Measurements from ENCODE around the gene PTPRD. TPM values are rescaled to one million over a fixed set of nuclear protein-coding genes. Genes with fewer than 3 reads are reported as not detected.

Gene PTPRD
- total and polyA plus RNA-seq, 2 donors (not counting 1 experiment from before 2014, with no cell fraction given): not detected

DNA sequence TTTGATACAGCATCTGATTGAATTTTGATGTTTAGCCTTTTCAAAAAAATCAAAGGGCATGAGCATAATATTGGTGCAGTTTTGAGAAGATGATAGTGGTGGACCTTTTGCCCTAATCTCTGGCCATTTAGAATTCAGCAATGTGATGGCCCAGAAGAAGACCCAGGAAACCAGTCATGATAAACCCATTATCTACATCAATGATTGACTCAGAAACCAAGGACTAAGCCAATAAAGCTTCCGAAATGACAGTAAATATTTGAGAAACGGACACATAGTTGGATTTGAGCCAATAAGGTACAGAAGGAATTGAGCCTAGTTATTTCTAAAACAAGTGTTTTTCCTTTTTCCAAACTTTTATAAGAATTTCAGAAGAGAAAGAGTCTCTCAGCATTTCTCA is 1654.4 kb downstream of the PTPRD start:
- H3K4me1 Mint-ChIP-seq: no peaks in the 10 kb centered on the region
- H3K27ac ChIP-seq (ENCODE audit: low read length in 2 of 2): no peak overlapping the region
- H3K27me3 ChIP-seq (replicated peaks in 1 of 4; ENCODE audit: control extremely low read depth in 1 of 4, control insufficient read depth in 3 of 4, insufficient read depth in 4 of 4, low read length in 3 of 4): no peaks in the 10 kb centered on the region
- H4K20me1 ChIP-seq (ENCODE audit: control insufficient read depth, insufficient read depth, low read length, poor library complexity, severe bottlenecking): no peaks in the 10 kb centered on the region
- TF ChIP-seq EZH2 (IDR thresholded peaks at IDR 0.05; ENCODE audit: borderline replicate concordance, insufficient read depth, low read depth, low read length, poor library complexity, severe bottlenecking): no peak
- TF ChIP-seq, protein P1, sequence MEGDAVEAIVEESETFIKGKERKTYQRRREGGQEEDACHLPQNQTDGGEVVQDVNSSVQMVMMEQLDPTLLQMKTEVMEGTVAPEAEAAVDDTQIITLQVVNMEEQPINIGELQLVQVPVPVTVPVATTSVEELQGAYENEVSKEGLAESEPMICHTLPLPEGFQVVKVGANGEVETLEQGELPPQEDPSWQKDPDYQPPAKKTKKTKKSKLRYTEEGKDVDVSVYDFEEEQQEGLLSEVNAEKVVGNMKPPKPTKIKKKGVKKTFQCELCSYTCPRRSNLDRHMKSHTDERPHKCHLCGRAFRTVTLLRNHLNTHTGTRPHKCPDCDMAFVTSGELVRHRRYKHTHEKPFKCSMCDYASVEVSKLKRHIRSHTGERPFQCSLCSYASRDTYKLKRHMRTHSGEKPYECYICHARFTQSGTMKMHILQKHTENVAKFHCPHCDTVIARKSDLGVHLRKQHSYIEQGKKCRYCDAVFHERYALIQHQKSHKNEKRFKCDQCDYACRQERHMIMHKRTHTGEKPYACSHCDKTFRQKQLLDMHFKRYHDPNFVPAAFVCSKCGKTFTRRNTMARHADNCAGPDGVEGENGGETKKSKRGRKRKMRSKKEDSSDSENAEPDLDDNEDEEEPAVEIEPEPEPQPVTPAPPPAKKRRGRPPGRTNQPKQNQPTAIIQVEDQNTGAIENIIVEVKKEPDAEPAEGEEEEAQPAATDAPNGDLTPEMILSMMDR (IDR thresholded peaks at IDR 0.05): no peak
- no peak overlapping the region for H3K4me3 ChIP-seq (ENCODE audit: control extremely low read depth in 1 of 5, extremely low read depth in 1 of 5, insufficient read depth in 1 of 5, low read depth in 2 of 5, low read length in 4 of 5)
- H2AFZ ChIP-seq (ENCODE audit: insufficient read depth, low read depth, low read length, poor library complexity, severe bottlenecking): no peak overlapping the region
- intact Hi-C loops (cut with micrococcal nuclease): no loop called here
- H3K9me3 ChIP-seq (ENCODE audit: control extremely low read depth in 1 of 3, control insufficient read depth in 2 of 3, insufficient read depth in 1 of 3, low read length in 2 of 3): no peaks in the 10 kb centered on the region
- WGBS (ENCODE audit: insufficient coverage): no CpG with 5 or more reads among the region's 2 CpGs
- ChIA-PET POLR2A (no interaction called here), CTCF (no interaction called here)
- peaks cover 4% of the 10 kb centered on the region for H3K9me3 Mint-ChIP-seq (ENCODE audit: insufficient read depth)
- H3K27me3 Mint-ChIP-seq: no peaks in the 10 kb centered on the region
- no peak for DNase-seq
- H3K36me3 ChIP-seq (replicated peaks in 1 of 2; ENCODE audit: control extremely low read depth in 1 of 2, control insufficient read depth in 1 of 2, extremely low read depth in 1 of 2, insufficient read depth in 2 of 2, low read length in 1 of 2): no peaks in the 10 kb centered on the region
- no peak overlapping the region for H3K9ac ChIP-seq (ENCODE audit: low read length)
- no peak overlapping the region for H3K4me3 Mint-ChIP-seq
- no peaks in the 10 kb centered on the region for H3K79me2 ChIP-seq (ENCODE audit: control insufficient read depth, insufficient read depth, low read length)
- no peaks in the 10 kb centered on the region for H3K4me1 ChIP-seq (ENCODE audit: control insufficient read depth in 2 of 2, insufficient read depth in 2 of 2, low read length in 2 of 2)
- no peak overlapping the region for H3K4me2 ChIP-seq (replicated peaks; ENCODE audit: low read depth, low read length, poor library complexity, severe bottlenecking)
- ATAC-seq (ENCODE audit: low read depth): no peak
- H3K27ac Mint-ChIP-seq: no peak overlapping the region

DNA sequence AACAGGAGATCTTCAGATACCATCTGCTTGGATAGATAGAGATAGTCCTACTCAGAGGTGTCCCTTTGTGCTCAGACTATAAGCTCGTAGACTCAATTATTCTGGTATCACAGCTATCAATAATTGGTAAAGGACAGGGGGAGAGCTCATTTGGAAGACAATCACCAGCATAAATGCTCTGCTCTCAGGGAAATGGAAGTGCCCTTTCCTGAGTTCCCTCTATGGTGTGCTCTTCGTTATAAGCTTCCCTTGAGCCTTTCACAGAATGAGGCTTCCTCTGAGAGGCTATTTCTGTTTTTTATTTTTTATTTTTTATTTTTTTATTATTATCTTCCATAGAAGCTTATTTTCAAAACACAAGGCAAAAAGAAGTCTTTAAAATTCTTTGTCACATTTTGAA is 1657.5 kb downstream of the PTPRD start:
- no peak for ATAC-seq (ENCODE audit: low read depth)

More for the DNA sequence above, 1657.5 kb downstream of the PTPRD start:
- Histone ChIP-seq H4K20me1 (ENCODE audit: control insufficient read depth, insufficient read depth, low read length, poor library complexity, severe bottlenecking) (no peaks in the 10 kb centered on the region), H3K4me2 (replicated peaks; ENCODE audit: low read depth, low read length, poor library complexity, severe bottlenecking) (no peak overlapping the region), H3K9me3 (ENCODE audit: control extremely low read depth in 1 of 3, control insufficient read depth in 2 of 3, insufficient read depth in 1 of 3, low read length in 2 of 3) (no peaks in the 10 kb centered on the region), H3K27ac (ENCODE audit: low read length in 2 of 2) (no peak overlapping the region), H3K9ac (ENCODE audit: low read length) (no peak overlapping the region), H3K79me2 (ENCODE audit: control insufficient read depth, insufficient read depth, low read length) (no peaks in the 10 kb centered on the region), H3K36me3 (replicated peaks in 1 of 2; ENCODE audit: control extremely low read depth in 1 of 2, control insufficient read depth in 1 of 2, extremely low read depth in 1 of 2, insufficient read depth in 2 of 2, low read length in 1 of 2) (no peaks in the 10 kb centered on the region), H3K27me3 (replicated peaks in 1 of 4; ENCODE audit: control extremely low read depth in 1 of 4, control insufficient read depth in 3 of 4, insufficient read depth in 4 of 4, low read length in 3 of 4) (no peaks in the 10 kb centered on the region), H3K4me1 (ENCODE audit: control insufficient read depth in 2 of 2, insufficient read depth in 2 of 2, low read length in 2 of 2) (no peaks in the 10 kb centered on the region), H3K4me3 (ENCODE audit: control extremely low read depth in 1 of 5, extremely low read depth in 1 of 5, insufficient read depth in 1 of 5, low read depth in 2 of 5, low read length in 4 of 5) (no peak overlapping the region), H2AFZ (ENCODE audit: insufficient read depth, low read depth, low read length, poor library complexity, severe bottlenecking) (no peak overlapping the region)
- no peaks in the 10 kb centered on the region for H3K4me1 Mint-ChIP-seq
- DNase-seq: no peak
- H3K4me3 Mint-ChIP-seq: no peak overlapping the region
- CTCF ChIA-PET: interaction anchor here (1.3 kb wide), 1 partner anchor 48 kb away, joined by 3 read pairs; no protein-coding TSS in a partner anchor
- no peak overlapping the region for H3K27ac Mint-ChIP-seq
- POLR2A ChIA-PET: no interaction called here
- no peaks in the 10 kb centered on the region for H3K27me3 Mint-ChIP-seq
- intact Hi-C loops (cut with micrococcal nuclease): no loop called here
- no CpG with 5 or more reads among the region's 2 CpGs for WGBS (ENCODE audit: insufficient coverage)
- TF ChIP-seq, protein P1 (IDR thresholded peaks at IDR 0.05): no peak
- no peak for TF ChIP-seq EZH2 (IDR thresholded peaks at IDR 0.05; ENCODE audit: borderline replicate concordance, insufficient read depth, low read depth, low read length, poor library complexity, severe bottlenecking)
- H3K9me3 Mint-ChIP-seq (ENCODE audit: insufficient read depth): peaks cover 2% of the 10 kb centered on the region

All from B cell (primary cell).